IPS-NIHi11 (cell line): ENCODE measurements around the gene C9orf85.
A peak's percentile ranks its signal among the peaks of the same experiment; 100 is the strongest.

ENCODE experiments used
- DNase-seq: peaks from one replicate; pipeline ENCODE4 v3.0.0; 2012; ENCODE audit warnings: mixed read lengths, low spot score

The C9orf85 gene

GRCh38 chr9:71904076-71904475, 7.4 kb upstream of the C9orf85 start:
- DNase-seq = no peak

- DNase-seq = no peak
Measured at GRCh38 chr9:71908825-71909224, 2.6 kb upstream of the C9orf85 start.

DNA sequence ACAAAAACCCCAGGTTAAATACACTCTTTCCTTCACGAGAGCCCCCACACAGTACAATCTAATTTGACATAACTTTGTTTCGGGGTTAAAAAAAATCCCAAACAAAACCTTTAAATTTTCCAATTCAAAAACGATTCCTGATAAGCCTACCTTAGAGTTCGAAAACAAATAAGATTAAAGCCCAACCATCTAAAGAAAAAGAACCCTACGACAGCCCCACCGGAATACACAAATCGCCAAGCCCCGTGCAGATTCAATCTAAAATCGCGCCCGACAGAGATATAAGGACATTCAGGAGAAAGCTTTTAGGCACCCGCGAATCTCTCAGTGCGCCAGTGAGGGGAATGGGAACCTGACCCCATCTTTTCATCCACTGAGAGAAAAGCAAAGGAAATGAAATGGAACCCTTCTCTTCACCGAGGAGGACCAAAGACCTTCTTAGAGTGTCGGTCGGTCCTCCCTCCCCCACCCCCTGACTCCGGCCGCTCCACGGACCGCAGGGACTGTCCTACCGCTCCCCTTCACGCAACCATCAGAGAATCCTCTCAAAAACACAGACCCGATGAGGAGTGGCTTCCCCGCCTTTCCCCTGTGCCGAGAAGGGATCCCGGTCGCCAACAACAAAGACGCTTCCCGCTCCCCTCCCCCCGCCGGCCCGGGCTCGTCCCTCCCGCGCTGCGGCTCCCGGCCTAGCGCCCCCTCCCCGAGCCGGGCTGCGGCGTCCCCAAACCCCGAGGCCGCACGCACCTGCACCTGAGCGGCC, 1.4 kb upstream of the C9orf85 start:
- DNase-seq = peak; percentile 64

DNA sequence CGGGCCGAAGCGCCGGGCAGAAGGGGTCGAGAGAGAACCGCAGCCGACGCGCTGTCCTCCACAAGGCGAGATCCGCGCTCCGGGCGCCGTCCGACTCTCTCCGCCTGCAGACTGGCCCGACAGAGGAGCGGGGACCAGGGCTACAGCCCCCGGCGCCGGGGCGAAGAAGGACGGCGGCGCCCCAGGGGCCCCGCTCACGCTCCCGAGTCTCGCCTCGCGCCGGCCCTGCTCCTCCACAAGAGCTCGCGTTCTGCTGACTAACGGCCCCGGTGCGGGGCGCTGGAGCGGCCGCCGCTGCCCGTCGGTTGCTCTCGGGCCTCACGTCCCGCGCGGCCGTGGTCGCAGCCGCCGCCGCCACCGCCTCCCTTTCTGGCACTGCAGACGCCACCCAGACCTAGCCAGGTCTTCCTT, 784 bp upstream of the C9orf85 start:
- no peak for DNase-seq

DNA sequence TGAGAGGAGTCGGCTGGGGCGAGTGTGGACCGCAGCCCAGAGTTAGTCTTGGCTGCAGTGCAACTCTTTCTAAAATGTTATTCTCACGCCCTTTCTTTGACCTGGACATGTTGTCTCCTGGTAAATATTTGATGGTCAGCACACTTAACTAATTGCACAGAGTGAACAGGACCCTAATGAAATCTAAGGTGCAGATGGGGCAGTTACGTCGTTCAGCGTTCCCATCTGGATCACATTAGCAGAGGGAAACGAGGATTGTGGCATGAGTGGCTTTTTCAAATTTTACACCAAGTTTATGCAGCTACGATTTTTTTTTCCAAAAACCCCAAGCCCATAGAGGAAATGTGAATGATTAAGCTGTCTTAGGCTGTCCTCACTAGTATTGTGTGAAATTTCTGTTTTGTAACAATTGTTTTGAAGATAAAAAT, 483 bp downstream of the C9orf85 start:
- DNase-seq = no peak

GRCh38 chr9:71915495-71915894, 4.1 kb downstream of the C9orf85 start:
- DNase-seq = no peak

GRCh38 chr9:71916834-71917534, 5.5 kb downstream of the C9orf85 start:
- no peak for DNase-seq

DNA sequence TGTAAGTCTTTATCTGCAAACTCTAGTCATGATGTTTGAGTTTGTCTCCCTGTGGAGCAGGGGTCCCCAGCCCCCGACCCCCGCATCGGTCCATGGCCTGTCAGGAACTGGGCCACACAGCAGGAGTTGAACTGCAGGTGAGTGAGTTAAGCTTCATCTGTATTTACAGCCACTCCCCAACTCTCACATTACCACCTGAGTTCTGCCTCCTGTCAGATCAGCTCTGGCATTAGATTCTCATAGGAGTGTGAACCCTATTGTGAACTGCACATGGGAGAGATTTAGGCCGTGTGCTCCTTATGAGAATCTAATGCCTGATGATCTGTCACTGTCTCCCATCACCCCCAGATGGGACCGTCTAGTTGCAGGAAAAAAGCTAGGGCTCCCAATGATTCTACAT, 7.0 kb downstream of the C9orf85 start:
- no peak for DNase-seq

GRCh38 chr9:71920456-71921189, 9.2 kb downstream of the C9orf85 start:
- DNase-seq = peak; percentile 23

- peak; percentile 66 for DNase-seq
Measured at GRCh38 chr9:71921190-71921814, 9.9 kb downstream of the C9orf85 start.

- DNase-seq = no peak
Measured at GRCh38 chr9:71924576-71924975, 13.1 kb downstream of the C9orf85 start.

DNA sequence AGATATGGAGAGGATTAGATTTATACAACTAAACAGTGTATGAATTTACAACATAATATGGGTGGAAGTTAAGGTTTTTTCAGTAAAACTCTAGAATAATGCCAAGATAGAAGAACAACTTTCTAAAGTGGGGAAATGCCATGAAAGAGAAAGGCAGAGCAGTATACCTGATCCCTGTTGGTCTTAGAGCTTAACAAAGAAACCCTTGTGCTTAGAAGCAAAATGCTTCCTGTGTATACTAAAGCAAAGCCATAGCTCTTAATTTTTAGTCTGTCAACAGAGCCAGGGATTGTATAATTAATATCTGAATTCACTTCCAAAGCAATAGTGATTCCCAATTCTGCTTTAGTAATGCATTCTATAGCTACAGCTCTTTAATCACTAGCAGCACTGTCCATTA, 14.4 kb downstream of the C9orf85 start:
- no peak for DNase-seq

DNA sequence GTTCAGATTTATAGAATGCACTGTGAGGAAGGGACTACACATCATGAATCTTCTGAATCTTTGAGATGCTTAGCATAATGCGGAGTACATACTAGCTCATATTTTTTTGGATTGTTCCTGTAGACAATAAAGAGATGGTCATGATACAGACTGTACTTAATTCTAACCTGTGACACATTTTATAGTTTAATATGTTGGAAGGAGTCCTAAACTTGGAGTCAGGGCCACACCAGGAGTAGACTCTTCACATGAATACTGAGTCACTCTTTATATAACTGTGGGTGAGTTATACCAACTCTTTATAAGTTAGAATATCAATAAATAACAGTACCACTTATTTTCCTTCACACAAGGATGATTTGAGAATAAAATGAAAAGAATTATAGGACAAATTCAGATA, 16.9 kb downstream of the C9orf85 start:
- no peak for DNase-seq

GRCh38 chr9:71928806-71929205, 17.4 kb downstream of the C9orf85 start:
- no peak for DNase-seq

- DNase-seq = no peak
Measured at GRCh38 chr9:71929223-71929622, 17.8 kb downstream of the C9orf85 start.

- DNase-seq = no peak
Measured at GRCh38 chr9:71929791-71930440, 18.5 kb downstream of the C9orf85 start.

DNA sequence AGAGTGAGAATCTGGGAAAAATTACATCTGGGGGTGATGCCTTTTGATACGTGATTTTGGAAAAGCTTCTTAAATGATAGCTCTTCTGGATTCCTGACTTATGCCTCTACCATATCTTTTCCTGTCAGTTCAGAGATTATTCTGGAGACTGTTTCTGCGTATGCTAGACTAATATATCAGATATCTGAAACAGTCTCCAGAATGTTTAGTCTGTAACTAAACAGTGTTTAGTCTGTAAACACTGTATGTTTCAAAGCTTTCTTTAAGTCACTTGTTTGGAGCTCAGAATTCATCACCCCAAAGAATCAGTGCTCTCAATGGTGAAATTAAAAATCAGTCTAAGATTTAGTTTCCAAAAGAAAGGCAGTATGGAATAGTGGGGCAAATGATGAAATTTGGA, 19.7 kb downstream of the C9orf85 start:
- no peak for DNase-seq

GRCh38 chr9:71936066-71936465, 24.6 kb downstream of the C9orf85 start:
- DNase-seq = no peak

DNA sequence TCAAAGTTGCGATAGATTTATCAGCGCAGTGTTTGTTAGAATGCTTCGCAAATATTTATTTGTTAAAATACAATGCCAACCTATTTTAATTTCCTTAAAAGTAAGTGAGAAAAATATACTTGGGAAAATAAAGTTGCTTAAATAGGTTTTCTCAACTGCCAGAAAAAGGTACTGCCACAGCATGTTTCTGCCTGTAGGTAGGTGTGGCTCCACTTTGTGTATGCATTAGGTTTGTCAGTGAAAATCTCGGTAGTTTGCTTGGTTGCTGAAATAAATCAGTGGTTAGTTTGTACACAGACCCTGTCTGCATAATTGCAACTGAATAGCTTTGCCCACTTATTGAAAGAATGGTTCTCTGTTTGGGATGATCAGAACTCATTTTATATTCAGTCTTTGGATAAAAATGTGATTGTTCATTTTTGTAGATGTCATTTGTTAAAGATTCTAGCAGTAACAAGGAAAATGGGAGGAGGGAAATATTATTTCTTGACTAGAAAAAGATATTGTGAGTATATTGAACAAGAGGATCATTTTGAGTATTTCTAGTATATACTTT, 25.7 kb downstream of the C9orf85 start:
- no peak for DNase-seq

GRCh38 chr9:71937898-71938297, 26.5 kb downstream of the C9orf85 start:
- no peak for DNase-seq

DNA sequence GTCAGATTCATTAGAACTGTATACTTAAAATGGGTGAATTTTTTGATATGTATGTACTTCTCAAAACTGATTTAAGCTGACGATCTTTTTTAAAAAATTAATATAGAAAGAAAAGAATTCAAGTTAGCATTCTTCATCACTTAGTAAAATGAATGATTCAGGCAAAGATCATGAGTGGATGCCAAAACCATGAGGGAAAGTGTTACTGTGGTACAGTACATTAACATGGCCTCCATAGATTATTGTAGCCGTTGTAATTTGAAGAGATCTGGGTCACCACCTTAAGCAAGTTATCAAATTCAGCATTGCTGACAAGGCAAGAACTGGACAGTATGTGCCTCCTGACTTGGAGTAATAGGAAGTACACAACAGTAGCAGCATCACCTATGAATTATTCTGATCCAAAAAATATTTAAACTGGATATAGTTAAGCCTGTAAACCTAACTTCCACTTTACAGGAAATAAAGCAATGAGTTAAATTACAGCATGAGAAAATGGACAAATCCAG, 29.7 kb downstream of the C9orf85 start:
- DNase-seq = no peak
